ENCODE data around the gene FASN. TPM values are rescaled to one million over a fixed set of nuclear protein-coding genes. Genes with fewer than 3 reads are reported as not detected.

FASN gene
- total and polyA plus RNA-seq, 2 of the 13 experiments (the other 11 are each of a cell fraction or from before 2014, with no cell fraction given) = 51.7 to 101 TPM

DNA sequence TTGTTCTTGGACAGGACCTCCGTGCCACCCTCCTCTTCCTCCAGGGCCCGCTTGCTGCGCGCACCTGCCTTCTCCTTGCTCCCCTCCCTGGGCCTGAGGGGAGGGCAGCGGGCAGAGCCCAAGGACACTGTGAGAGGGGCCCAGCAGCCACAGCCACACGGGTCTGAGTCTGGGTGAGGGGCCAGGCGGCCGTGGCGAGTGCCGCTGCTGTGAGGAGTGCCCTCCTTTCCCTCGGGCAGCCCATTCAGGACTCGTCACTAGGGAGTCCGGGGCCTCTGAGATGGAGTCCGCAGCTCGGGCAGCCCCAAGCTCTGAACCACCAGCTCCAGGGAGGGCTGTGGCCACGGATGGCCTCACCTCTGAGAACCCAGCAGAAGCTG lies 38.0 kb downstream of the FASN start:
- in situ Hi-C loops (cut with HindIII; ENCODE audit: extremely low pct_ligation_motif_present, low pct_unique_long_range_greater_than_20kb) = no loop called here
- H3K27me3 ChIP-seq (ENCODE audit: control insufficient read depth in 1 of 2, insufficient read depth in 2 of 2, low read length in 2 of 2) = no peaks in the 10 kb centered on the region
- POLR2A ChIA-PET = interaction anchor here (1.6 kb wide), 1 partner anchor 22 kb away, joined by 7 read pairs; the partner anchor contains the start of gene DCXR
- no TSS peak for BruUV-seq (replicated peaks)
- peaks cover 51% of the 10 kb centered on the region for H3K4me1 ChIP-seq (ENCODE audit: insufficient read depth, low read length)
- CTCF ChIA-PET (ENCODE audit: low intra/inter-chr PET ratio, low total read pairs) = no interaction called here
- no peak overlapping the region for H3K4me2 ChIP-seq (ENCODE audit: low read depth, low read length)
- DNase-seq (ENCODE audit: low spot score) (no peak), ATAC-seq (no peak), FAIRE-seq (no peak)
- no peak overlapping the region for H3K4me3 ChIP-seq (replicated peaks in 1 of 3; ENCODE audit: insufficient read depth in 1 of 3, low read depth in 2 of 3, low read length in 3 of 3)
- 96% methylated on average over 15 of the region's 16 CpGs for WGBS (ENCODE audit: low lambda C conversion rate)
- no peak overlapping the region for H3K9ac ChIP-seq (ENCODE audit: insufficient read depth, low read depth, low read length)
- TF ChIP-seq AGO1 (IDR thresholded peaks at IDR 0.05; ENCODE audit: low read depth, low read length, poor library complexity, severe bottlenecking) (peak; percentile 74), PAF1 (CRISPR knock-in tag; IDR thresholded peaks at IDR 0.05) (0 out of 2 replicates have a peak, but pooled peaks have one; percentile 41), ZHX1 (CRISPR knock-in tag; IDR thresholded peaks at IDR 0.05; ENCODE audit: low read depth) (0 out of 2 replicates have a peak, but pooled peaks have one; percentile 3), AGO2 (optimal IDR thresholded peaks at IDR 0.05; ENCODE audit: low read depth, low read length) (peak; percentile 16), RBM39 (IDR thresholded peaks at IDR 0.05; ENCODE audit: low read depth, low read length, poor library complexity, severe bottlenecking) (peak; percentile 4), NFKB2 (CRISPR knock-in tag; IDR thresholded peaks at IDR 0.05; ENCODE audit: borderline replicate concordance) (no peak), SNRNP70 (IDR thresholded peaks at IDR 0.05; ENCODE audit: low read depth, low read length) (no peak), RBFOX2 (IDR thresholded peaks at IDR 0.05; ENCODE audit: low read depth, low read length) (peak; percentile 47; the same call in 1 of the 2 replicates), ZNF670 (CRISPR knock-in tag; IDR thresholded peaks at IDR 0.05; ENCODE audit: borderline replicate concordance) (no peak), POLR2G (IDR thresholded peaks at IDR 0.05; ENCODE audit: low read depth, low read length) (peak; percentile 33; the same call in 1 of the 2 replicates)
- no peak overlapping the region for H3K27ac ChIP-seq (ENCODE audit: extremely low read length, insufficient read depth, low read length)
- H2AFZ ChIP-seq (ENCODE audit: low read length) = no peak overlapping the region
- no peaks in the 10 kb centered on the region for H4K20me1 ChIP-seq (ENCODE audit: insufficient read depth, low read length)
- no peaks in the 10 kb centered on the region for H3K9me3 ChIP-seq (ENCODE audit: low read length)
- intact Hi-C loops (cut with micrococcal nuclease; ENCODE audit: unreplicated experiment) = no loop called here
- peaks cover 47 to 69% of the 10 kb centered on the region in 2 experiments for H3K36me3 ChIP-seq (replicated peaks in 1 of 2; ENCODE audit: control insufficient read depth in 1 of 2, insufficient read depth in 2 of 2, low read length in 2 of 2)
- H3K79me2 ChIP-seq (ENCODE audit: insufficient read depth, low read length) = peaks cover 15% of the 10 kb centered on the region

Data from HepG2 (cell line).